AG20443 (cell line): ENCODE measurements around the gene INTS11.

ENCODE experiments used
- DNase-seq: peaks from one replicate; pipeline ENCODE4 v3.0.0; 2012; ENCODE audit warnings: low spot score, mixed read lengths

INTS11 gene

DNA sequence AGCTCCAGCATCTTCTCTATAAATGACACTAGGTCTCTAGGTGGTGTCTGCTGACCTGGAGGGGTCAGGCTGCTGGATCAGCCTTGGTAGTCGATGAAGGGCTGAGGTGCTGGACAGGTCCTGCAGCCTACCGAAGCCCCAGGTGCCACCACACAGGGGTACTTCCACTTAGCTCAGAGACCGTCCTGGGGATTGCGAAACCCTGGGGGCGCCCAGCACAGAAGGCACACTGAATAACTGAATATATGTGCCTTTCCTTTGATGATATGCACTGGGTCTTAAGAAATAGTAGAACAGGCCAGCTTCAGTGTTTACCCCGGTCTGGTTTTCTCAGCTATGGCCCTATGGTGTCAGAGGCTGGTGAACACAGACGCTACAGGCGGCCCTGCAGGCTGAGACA is 61.7 kb downstream of the INTS11 start:
- DNase-seq = no peak

GRCh38 chr1:1262071-1262470 is 62.4 kb downstream of the INTS11 start:
- no peak for DNase-seq
